SK-N-MC (cell line): ENCODE results near the gene BEST2.

ENCODE experiments used
- EZH2 ChIP-seq: fragments of 200-600 bp; sonication (generic); IDR thresholded peaks from one replicate; pipeline ENCODE4 v1.6.1; 2017; ENCODE audit warnings: antibody characterized with exemption
- FOXP2 ChIP-seq: optimal IDR thresholded peaks from 2 replicates; pipeline ENCODE3; 2011; ENCODE audit warnings: mild to moderate bottlenecking, moderate library complexity; ENCODE audit not compliant: insufficient read depth; ENCODE audit errors: extremely low read length, control extremely low read depth
- POLR2AphosphoS5 ChIP-seq: IDR thresholded peaks from 2 replicates; pipeline ENCODE4 v1.6.1; 2012; ENCODE audit warnings: mild to moderate bottlenecking, low read depth, low read length, borderline replicate concordance

- no peak for TF ChIP-seq POLR2AphosphoS5
- no peak for TF ChIP-seq EZH2
- no peak for TF ChIP-seq FOXP2
Measured at GRCh38 chr19:12767666-12768065, 16.1 kb downstream of the BEST2 start.
